NCI-H1694 treated with DMSO at 0.1 percent for 48 hours (cell line): ENCODE data around the gene PTPRM.

ENCODE experiments used
- DNase-seq: peaks from one replicate; lab custom pipeline; 2025; lab: John Stamatoyannopoulos, UW

The PTPRM gene

DNA sequence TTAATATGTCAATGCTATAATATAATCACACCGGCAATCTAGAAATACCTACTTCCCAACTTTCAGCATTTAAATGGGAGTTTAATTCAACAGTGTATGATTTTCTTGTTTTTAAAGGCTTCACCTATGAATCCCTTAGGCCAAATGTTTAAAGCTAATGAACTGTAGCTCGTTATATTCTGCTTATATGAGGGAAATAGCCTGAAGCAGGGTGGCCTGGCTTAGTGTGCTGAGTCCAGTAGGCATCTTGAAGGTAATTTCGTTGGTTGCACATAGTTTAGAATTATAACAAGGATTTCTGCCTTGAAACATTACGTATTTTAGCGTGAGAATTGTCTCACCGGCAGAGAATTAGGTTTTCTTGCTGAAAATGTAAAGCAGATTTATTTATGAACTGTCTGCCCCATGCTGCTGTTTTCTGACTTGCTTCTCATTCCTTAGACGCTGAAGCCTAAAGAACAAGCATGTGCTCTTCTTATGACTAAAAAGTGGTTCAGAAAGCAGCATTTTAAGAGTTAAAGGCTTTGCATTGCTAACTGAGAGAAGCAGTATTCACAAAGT, 608.5 kb downstream of the PTPRM start:
- no peak for DNase-seq

DNA sequence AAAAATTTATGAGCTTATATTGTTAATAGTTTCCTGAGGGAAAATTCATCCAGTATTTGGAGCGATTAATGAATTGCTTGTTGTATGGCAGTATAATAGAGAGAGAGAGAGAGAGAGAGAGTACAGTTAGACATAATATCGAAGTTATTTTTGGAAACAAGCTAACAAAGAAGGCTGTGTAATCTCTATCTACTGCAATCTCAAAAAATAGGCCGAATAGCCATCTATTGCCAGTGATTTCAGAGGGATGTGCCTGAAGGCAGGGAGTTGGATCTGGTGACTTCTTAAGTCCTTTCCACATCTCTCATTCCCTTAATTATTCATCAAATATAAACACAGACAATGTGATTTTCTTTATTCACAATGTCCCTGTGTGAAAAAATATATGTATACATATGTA, 609.0 kb downstream of the PTPRM start:
- DNase-seq: no peak

DNA sequence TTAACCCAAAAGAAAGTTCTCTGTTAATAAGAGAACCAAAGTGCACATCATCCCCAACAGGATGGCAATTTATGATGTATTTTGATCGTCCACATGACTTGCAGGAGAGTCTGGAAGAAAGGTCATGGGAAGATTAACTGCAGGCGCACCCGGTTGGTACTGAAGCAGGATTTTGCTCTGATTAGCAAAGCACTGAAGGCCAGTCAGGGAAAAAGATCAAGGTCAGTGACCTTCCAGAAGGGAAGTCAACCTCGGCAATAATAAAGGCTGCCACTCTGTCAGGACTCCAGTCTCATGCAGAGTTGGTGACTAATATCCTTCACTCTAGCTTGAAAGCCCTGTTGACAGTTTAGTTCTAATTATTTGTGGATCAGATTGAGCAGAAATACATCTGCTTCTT, 609.4 kb downstream of the PTPRM start:
- no peak for DNase-seq

DNA sequence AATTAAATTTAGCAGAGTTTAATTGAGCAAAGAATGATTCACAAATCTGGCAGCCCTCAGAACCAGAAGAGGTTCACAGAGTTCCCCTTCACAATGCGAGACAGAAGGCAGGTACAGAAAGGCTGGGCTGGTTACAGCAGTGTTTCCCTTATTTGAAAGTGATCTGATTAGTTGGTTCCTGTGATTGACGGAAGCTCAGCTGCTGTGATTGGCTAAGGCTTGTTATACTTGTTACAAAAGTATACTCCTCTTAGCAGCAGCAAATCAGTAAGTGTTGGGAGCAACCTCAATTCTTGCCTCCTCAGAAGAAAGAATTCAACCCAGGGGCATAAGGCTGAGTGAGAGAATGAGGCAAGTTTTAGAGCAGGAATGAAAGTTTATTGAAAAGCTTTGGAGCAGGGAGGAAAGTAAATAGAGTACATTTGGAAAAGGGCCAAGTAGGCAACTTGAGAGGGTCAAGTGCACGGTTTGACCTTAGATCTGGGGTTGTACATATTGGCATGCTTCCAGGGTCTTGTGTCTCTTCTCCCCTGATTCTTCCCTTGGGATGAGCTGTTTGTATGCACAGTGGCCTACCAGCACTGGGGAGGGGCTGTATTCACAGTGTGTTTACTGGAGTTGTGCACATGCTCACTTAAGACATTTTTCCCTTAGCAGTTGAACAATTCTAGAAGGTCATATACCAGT, 610.4 kb downstream of the PTPRM start:
- no peak for DNase-seq

DNA sequence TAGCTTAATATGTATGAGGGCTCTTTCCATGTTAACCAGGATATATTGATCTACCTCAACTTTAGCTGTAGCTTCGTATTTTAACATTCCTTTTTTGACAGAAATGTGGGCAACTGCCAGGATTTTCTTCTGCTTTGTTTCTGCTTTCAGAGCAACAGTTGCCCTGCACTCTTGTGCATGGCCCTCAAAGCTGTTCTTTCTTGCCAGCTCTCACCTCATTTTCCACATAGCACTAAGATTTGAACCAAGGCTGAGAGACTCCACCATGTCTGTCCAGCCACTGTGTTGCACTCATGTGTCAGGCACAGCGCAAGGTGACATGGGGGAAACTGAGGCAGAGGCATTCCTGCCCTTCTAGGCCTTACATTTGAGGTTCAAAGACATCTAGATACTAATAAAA, 619.3 kb downstream of the PTPRM start:
- DNase-seq: no peak

DNA sequence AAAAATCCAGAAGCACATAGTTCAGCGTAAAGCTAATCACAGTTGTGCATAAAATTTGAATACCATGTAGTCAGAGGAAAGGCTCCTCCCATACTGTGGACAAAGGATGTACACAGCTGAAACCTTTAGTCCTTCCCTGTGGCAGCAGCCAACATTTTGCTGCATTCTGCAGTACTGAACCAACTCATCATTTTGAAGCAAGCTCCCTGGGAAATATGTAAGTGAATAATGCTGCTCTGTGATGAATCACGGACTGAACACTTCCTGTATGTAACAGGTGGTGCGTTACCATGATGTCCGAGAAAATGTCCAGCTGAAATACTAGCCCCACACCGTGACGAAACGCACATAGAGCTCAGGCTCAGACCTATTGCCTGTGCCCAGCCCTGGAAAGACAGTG, 621.1 kb downstream of the PTPRM start:
- no peak for DNase-seq

DNA sequence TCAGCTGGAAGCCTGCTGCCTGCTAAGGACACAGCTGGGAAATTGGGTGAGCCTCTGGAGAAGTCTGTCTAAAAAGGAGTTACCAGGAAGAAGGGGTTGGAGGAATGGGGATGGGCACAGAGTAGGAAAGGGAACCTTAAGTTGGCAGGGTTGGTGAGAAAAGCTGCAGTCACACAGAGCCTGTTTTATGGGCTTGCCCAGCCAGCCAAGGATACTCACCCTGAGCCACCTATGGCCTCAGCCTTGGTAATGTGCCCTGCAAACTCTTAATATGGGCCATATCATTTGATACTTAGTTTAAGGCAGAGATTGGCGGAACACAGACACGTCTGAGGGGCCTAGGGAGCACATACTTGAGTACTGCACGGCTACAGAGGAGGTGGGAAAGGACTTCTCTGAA, 623.9 kb downstream of the PTPRM start:
- DNase-seq: no peak

DNA sequence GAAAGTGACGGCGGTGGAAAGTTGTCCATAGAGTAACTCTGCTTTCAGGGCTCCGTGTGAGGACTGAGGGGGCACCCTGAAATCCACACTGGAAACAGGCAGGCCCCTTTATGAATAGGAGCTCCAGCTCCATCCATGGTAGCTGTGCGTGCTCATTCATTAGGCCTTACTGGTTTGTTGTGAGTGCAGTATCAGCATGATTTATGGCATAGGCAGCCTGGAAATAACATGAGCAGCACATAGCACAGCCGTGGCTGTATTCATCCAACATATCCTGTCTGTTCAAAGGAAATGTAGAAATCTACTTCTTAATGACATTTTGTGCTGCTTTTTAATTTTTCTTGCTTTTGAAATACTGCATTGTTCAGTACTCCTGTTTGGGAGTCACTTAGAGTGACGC, 627.3 kb downstream of the PTPRM start:
- DNase-seq: no peak

DNA sequence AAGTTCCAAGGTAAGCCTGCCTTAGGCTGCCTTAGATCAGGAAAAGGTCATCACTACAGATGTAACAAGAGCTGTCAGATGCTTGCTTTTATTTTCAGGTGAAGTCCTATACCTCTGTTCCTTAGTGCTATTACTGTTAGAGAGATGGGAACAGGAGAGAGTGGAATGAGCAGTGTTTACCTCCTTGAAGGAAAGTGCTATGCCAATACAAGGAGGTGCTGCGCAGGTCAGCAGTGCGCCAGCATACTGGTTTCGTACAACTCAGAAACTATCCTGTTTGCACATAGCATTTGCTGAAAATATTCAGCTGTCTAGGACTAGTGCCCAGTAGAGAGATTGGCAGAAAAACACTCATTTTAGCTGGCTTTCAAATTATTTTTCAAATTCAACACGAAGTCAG, 629.1 kb downstream of the PTPRM start:
- no peak for DNase-seq

DNA sequence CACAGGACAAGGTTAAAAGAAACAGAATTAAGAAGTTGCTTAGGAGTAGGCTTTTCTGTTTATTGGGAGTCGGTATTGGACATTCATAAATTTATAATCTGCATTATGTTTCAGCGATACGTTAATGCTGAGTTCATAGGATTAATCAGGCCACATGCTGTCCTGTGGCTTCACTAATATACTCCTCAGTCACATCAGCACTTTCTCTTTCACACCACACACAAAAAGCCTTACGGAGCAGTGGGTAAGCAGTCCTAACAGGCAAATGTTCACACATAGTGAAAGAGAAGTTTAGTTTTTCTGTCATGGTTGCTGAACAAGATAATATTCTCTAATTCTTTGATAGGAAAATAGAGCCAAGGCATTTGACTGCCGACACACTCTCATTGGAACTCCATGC, 630.4 kb downstream of the PTPRM start:
- DNase-seq: no peak

DNA sequence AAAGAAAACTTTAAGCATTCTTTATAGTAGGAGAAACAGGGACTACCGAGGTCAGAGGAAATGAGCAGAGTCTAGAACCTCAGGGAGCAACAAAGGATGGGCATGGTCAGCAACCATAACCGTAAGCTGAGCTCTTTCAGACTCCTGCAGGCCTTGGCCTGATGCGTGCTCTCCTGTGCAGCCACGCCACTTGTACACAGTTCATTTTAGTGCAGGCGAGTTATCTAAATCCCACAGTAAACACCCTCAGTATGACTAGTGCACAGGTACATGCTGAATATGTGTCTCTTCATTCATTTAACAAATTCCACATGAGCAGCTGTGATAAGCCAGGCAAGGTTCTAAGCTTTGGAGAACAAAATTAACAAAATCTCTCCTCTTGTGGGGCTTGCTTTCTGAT, 640.9 kb downstream of the PTPRM start:
- DNase-seq: no peak

DNA sequence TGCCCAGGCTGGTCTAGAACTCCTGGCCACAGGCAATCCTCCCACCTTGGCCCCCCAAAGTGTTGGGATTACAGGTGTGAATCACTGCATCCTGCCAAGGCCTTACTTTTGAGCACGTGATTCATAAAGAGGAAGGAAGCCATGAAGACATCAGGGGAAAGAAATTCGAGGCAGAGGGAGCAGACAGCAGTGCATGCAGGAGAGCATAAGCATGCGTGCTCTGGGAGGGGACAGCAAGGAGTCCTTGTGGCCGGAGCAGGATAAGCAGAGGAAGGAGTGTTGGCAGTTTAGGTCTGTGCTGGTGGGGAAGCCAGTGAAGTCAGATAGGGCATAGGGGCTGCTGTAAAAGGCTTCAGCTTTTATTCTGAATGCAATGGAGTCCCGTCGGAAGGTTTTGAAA, 641.6 kb downstream of the PTPRM start:
- DNase-seq: no peak

DNA sequence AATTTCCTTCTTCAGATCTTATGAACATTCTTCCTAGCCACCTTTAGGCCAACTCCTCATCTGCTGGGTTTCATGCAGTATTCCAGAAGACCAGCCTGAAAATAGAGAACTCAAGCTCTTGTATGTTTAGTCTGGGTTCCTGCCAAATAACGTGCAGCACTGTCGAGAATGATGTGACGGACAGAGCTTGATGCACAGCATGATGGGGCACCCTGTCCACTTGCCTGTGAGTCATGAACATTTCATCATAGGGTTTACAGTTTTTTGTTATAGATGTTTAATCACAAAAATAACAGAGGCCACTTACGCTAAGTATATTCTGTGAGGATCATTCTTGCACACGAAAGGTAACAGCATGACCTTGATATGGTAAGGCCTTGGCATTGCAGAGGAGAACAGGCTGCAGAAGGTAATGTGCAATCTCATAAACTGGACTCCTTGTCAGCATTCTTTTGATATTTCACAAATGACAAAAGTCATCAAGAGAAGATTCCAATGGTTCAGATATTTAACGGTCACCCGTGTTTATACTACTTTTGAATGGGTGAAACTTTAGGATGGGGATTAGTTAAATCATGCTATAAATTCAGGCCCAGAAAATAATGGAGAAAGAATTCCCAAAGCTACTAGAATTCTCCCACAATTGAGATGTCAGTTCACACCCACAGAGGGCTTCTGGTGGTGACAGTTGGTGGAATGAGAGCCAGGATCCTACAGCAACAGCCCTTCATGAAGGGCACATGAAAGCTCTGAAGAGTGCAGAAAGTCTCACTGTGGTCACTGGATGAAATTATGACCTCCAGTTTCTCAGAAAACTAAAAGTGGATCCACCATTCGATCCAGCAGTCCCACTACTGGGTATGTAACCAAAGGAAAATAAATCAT, 646.0 kb downstream of the PTPRM start:
- DNase-seq: no peak

DNA sequence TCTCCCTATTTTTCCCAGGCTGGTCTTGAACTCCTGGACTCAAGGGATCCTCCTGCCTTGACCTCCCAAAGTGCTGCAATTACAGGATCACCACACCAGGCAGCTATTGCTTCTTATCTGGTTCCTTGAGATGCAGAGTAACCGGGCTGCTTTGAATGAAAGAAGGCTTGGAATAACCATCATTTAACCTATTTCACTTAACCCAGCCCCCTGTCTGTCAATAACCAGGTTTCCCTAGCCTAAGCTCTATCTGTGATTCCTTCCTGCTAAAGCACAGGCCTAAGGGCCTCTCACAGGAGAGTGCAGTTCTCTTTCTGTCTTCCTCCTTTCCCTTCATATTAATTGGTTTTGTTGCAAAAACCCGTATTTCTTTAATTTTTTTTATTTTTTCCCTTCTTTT, 648.6 kb downstream of the PTPRM start:
- DNase-seq: no peak

DNA sequence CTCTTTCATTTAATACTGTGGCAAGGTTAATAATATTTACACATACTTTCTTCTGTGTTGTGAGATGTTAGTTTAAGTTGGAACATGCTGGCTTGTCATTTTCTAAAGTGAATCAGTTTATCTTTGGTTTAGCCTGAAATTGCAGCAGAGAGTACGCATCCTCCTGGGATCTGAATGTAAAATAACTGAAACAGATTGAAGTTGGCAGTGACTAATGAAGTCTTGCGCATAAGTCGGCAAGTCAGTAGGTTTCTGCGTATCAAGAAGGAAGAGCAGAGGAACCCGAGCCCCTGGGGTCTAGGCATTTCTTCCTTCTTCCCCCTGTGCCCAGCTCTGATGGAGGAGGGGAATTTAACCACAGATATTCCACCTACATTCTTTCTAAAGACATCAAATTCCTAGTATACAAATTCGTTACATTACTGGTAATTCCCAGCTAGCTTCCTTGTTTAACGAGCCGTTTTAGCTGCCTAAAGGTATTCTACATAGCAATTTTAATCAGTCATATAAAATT, 650.0 kb downstream of the PTPRM start:
- DNase-seq: no peak

DNA sequence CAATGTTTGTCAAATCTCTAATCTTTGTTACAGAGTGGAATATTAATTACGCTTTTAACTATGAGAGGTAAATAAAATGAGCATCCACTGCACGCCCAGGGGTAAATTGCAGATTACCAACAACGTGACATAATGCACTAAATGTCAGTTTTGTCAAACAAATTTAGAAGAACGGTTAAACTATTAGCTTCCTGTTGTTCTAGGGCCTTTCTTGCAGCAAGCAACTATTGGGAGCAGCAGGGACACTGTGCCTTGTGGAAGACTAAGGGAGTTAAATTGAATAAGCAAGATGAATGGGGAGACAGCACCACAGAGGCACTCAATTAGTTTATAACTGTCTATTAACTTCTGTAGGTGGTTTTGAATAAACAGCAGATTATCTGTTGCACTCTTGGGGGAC, 651.1 kb downstream of the PTPRM start:
- no peak for DNase-seq

DNA sequence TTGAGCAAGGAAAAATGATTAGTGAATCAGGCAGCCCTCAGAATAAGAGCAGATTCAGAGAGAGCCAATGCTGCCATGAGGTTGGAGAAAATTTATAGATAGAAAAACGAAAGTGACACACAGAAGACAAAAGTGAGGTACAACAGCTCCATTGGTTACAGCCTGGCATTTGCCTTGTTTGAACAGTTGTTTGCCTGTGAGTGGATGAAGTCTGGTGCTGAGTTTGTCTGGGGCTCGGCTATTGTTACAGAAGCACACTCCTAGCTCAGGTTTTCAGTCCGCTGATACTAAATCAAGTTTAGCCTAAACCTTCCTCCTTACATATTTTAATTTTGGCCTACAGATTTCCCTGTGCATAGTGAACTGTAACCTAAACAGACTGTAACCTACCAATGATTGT, 654.3 kb downstream of the PTPRM start:
- DNase-seq: no peak

DNA sequence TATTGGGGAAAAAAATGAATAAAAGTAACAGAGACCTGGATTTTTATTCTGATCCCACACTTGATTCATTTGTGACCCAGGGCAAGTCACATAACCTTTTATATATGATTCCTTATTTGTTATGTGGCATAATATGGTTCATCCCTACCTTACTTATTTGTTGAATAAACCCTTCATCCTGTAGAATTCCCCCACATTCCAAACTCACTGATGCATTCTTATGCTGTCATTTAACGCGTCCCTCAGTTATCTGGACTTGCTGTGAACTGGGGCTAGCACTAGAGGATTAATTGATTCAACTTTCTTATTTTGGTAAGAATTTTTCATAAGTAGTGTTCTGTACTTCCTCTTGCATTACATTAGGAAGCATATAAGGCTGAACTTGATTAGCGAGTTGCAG, 657.5 kb downstream of the PTPRM start:
- no peak for DNase-seq

DNA sequence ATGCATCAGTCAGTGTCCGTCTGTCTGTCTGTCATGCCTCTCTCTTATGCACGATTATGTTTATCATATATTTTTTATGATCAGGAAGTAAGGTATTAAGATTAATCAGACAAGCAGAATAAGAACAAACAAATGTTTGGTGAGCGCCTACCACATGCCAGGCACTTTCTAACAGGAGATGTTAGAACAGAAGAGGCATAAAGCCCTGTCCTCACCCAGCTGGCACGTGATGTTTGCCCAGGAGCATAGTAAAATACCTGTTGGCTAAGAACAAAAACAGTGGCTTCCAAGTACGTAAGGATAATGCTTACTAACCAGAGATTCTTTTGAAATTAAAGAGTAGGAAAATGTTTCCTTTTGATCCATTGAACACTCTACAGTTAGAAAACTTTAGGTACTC, 661.9 kb downstream of the PTPRM start:
- DNase-seq: no peak

DNA sequence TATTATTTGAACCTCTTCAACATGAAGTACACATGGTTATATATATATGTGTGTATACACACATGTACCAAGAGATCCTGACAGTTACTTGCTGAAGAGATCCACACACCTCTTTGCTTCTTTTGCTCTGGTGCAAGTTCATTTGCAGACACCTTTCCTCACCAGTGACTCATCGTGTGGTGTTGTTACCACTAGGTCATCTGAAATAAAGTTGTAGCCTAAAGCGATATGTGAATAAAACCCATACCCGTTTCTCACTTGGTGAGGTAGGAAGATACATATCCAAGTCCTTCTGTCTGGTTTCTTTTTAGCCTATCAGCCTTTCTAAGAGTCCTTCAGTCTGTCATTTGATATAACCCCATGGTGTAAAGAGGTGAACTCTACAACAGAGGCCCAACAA, 662.7 kb downstream of the PTPRM start:
- DNase-seq: no peak

DNA sequence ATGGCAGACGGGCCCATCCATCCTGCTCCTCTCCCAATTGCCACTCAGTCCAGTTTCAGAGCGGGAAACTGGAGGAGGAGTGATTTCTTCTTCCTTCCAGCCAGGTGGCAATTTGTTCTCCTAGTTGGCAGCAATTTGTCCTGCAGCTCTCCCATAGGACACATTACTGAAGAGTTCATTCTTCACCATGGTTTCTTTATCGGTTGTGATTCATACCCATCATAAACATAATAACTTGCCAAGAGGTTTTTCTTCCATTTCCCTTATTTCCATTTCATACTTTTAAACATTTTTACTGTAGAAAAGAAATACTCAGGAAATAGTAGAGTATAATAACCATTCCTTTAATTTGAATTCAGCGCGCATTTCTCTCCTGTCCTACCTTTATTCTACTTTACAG, 664.2 kb downstream of the PTPRM start:
- DNase-seq: no peak

DNA sequence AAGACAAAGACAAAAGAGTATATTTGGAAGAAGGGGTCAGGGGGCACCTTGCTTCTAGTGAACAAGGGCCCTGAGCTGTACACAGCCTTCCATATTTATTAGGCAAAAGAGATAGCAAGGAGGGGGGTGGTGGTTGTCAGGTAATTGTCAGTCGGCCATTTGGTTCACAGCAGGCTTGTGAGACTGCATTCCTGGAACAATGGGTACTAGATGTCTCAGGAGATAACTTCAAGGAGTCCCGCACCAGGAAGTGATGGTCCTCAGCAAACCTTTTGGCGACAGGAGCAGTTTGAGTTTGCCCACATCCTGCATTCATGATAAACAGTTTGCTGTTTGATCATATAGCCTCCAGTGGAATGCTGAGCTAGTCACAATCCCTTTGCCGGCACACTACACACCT, 665.7 kb downstream of the PTPRM start:
- DNase-seq: no peak

DNA sequence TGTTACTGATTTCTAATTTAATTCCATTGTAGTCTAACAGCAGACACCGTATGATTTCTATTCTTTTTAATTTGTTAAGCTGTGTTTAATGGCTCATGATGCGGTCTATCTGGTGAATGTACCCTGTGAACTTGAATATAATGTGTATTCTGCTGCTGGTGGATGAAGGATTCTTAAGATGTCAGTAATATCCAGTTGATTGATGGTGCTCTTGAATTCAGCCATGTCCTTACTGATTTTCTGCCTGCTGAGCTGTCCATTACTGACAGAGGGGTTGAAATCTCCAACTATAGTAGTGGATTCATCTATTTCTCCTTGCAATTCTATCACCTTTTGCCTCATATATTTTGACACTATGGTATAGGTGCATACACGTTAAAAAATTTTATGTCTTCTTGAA, 668.8 kb downstream of the PTPRM start:
- no peak for DNase-seq
